Nephron progenitor cell (in vitro differentiated cells): Measurements from ENCODE around the gene DNAH9.
A peak's percentile ranks its signal among the peaks of the same experiment; 100 is the strongest.

Experiments used
- DNase-seq: peaks from one replicate; pipeline ENCODE4 v3.0.0; 2021
- H3K27ac Mint-ChIP-seq: 2 replicates; pipeline ENCODE4 v1.8.0; 2021; ENCODE audit warnings: mild to moderate bottlenecking, moderate library complexity, mixed read lengths
- H3K27me3 Mint-ChIP-seq: 2 replicates; pipeline ENCODE4 v1.8.0; 2021; ENCODE audit warnings: mild to moderate bottlenecking, low read depth, mixed read lengths; ENCODE audit not compliant: poor library complexity
- H3K36me3 Mint-ChIP-seq: 2 replicates; pipeline ENCODE4 v1.8.0; 2021; ENCODE audit warnings: low read depth, mixed read lengths
- H3K4me1 Mint-ChIP-seq: 2 replicates; pipeline ENCODE4 v1.8.0; 2021; ENCODE audit warnings: mixed read lengths
- H3K4me3 Mint-ChIP-seq: 2 replicates; pipeline ENCODE4 v1.8.0; 2021; ENCODE audit warnings: mild to moderate bottlenecking, moderate library complexity, mixed read lengths
- H3K9me3 Mint-ChIP-seq: 2 replicates; pipeline ENCODE4 v1.8.0; 2021; ENCODE audit warnings: mild to moderate bottlenecking, moderate library complexity, mixed read lengths
- CTCF ChIP-seq: fragments of 200-600 bp; sonication (generic); IDR thresholded peaks from 2 replicates; pipeline ENCODE4 v1.5.0; 2021; ENCODE audit warnings: antibody characterized with exemption

The DNAH9 gene

GRCh38 chr17:11641521-11642275, 43.4 kb downstream of the DNAH9 start:
- no peak overlapping the region for H3K27ac Mint-ChIP-seq
- no peaks in the 10 kb centered on the region for H3K36me3 Mint-ChIP-seq
- no peaks in the 10 kb centered on the region for H3K4me1 Mint-ChIP-seq
- no peaks in the 10 kb centered on the region for H3K9me3 Mint-ChIP-seq
- H3K4me3 Mint-ChIP-seq: no peak overlapping the region
- TF ChIP-seq CTCF: no peak
- DNase-seq: no peak
- H3K27me3 Mint-ChIP-seq: peaks cover 8% of the 10 kb centered on the region

- Mint-ChIP-seq H3K9me3 (no peaks in the 10 kb centered on the region), H3K4me3 (no peak overlapping the region), H3K27me3 (peaks cover 8% of the 10 kb centered on the region), H3K4me1 (no peaks in the 10 kb centered on the region), H3K36me3 (no peaks in the 10 kb centered on the region), H3K27ac (no peak overlapping the region)
- no peak for DNase-seq
- TF ChIP-seq CTCF: no peak
These were observed 44.4 kb downstream of the DNAH9 start for GRCh38 chr17:11642655-11643054.

- Mint-ChIP-seq H3K4me1 (no peaks in the 10 kb centered on the region), H3K27ac (no peak overlapping the region), H3K27me3 (peaks cover 8% of the 10 kb centered on the region), H3K4me3 (no peak overlapping the region), H3K36me3 (no peaks in the 10 kb centered on the region), H3K9me3 (no peaks in the 10 kb centered on the region)
- DNase-seq: no peak
- TF ChIP-seq CTCF: no peak
These were observed 45.6 kb downstream of the DNAH9 start for GRCh38 chr17:11643851-11644250.

GRCh38 chr17:11644265-11645212, 46.3 kb downstream of the DNAH9 start:
- H3K27me3 Mint-ChIP-seq: peaks cover 8% of the 10 kb centered on the region
- no peaks in the 10 kb centered on the region for H3K9me3 Mint-ChIP-seq
- peak; percentile 58 for DNase-seq
- H3K36me3 Mint-ChIP-seq: no peaks in the 10 kb centered on the region
- no peak overlapping the region for H3K4me3 Mint-ChIP-seq
- TF ChIP-seq CTCF: peak; percentile 77
- no peaks in the 10 kb centered on the region for H3K4me1 Mint-ChIP-seq
- H3K27ac Mint-ChIP-seq: no peak overlapping the region

- no peak for TF ChIP-seq CTCF
- no peak overlapping the region for H3K27ac Mint-ChIP-seq
- H3K27me3 Mint-ChIP-seq: peaks cover 8% of the 10 kb centered on the region
- no peaks in the 10 kb centered on the region for H3K4me1 Mint-ChIP-seq
- no peaks in the 10 kb centered on the region for H3K9me3 Mint-ChIP-seq
- H3K36me3 Mint-ChIP-seq: no peaks in the 10 kb centered on the region
- no peak overlapping the region for H3K4me3 Mint-ChIP-seq
- DNase-seq: no peak
These were observed 47.2 kb downstream of the DNAH9 start for GRCh38 chr17:11645426-11645825.
